IMR-90 (cell line): Measurements from ENCODE around the gene ARHGAP15. TPM values are rescaled to one million over a fixed set of nuclear protein-coding genes. Genes with fewer than 3 reads are reported as not detected.

Experiments used
- ATAC-seq: fragments of 200-7000 bp; cut with Tn5 transposase; 2 replicates; pipeline ENCODE4 v1.9.1; 2020; ENCODE audit warnings: low read depth, mild to moderate bottlenecking, moderate library complexity
- BruUV-seq: library from RNA; stranded (reverse); fragments of 400-500 nt; replicated peaks from 2 replicates; lab custom pipeline; 2021; lab: Mats Ljungman, UMichigan
- CTCF ChIA-PET: fragments of 300-600 bp; formaldehyde crosslinking; extraction: SDS; loops from one replicate; lab custom pipeline; 2021; ENCODE audit warnings: antibody characterized with exemption; lab: Yijun Ruan, JAX
- POLR2A ChIA-PET: fragments of 300-600 bp; sonication (Branson Sonifier 250); formaldehyde crosslinking; loops from one replicate; lab custom pipeline; 2022; ENCODE audit warnings: antibody characterized with exemption; ENCODE audit not compliant: unreplicated experiment; lab: Charles Lee
- DNase-seq: peaks from one replicate; pipeline ENCODE4 v3.0.0; 2013
- H2AFZ ChIP-seq: replicated peaks from 2 replicates; pipeline ENCODE3; 2013; ENCODE audit warnings: low read length, mild to moderate bottlenecking; ENCODE audit not compliant: poor library complexity
- H2AK5ac ChIP-seq: 2 replicates; pipeline ENCODE4 v1.6.1; 2013; ENCODE audit warnings: low read depth, low read length, inconsistent platforms
- H2AK9ac ChIP-seq: replicated peaks from 2 replicates; pipeline ENCODE3; 2013; ENCODE audit warnings: mild to moderate bottlenecking, low read depth, low read length, moderate library complexity; ENCODE audit not compliant: poor library complexity
- H2BK120ac ChIP-seq: 2 replicates; pipeline ENCODE4 v1.6.1; 2013; ENCODE audit warnings: low read depth, low read length, inconsistent platforms
- H2BK15ac ChIP-seq: 3 replicates; pipeline ENCODE4 v1.6.1; 2013; ENCODE audit warnings: low read depth, low read length, inconsistent platforms
- H2BK20ac ChIP-seq: 2 replicates; pipeline ENCODE4 v1.6.1; 2013; ENCODE audit warnings: low read depth, mild to moderate bottlenecking, inconsistent platforms, low read length, moderate library complexity
- H2BK5ac ChIP-seq: 2 replicates; pipeline ENCODE4 v1.6.1; 2013; ENCODE audit warnings: mild to moderate bottlenecking, low read depth, low read length, inconsistent platforms; ENCODE audit not compliant: poor library complexity, severe bottlenecking
- H3K14ac ChIP-seq: replicated peaks from 2 replicates; pipeline ENCODE4 v1.6.1; 2013; ENCODE audit warnings: low read depth, low read length, inconsistent platforms
- H3K18ac ChIP-seq: 2 replicates; pipeline ENCODE4 v1.6.1; 2013; ENCODE audit warnings: low read depth, low read length, control low read depth
- H3K23ac ChIP-seq: 2 replicates; pipeline ENCODE4 v1.6.1; 2013; ENCODE audit warnings: low read depth, low read length, inconsistent platforms
- H3K27ac ChIP-seq: 2 replicates; pipeline ENCODE4 v1.5.1; 2013; ENCODE audit warnings: mild to moderate bottlenecking, control low read depth, low read length; ENCODE audit not compliant: insufficient read depth
- H3K27me3 ChIP-seq: 2 replicates; pipeline ENCODE4 v1.6.1; 2013; ENCODE audit warnings: low read length; ENCODE audit not compliant: control insufficient read depth, insufficient read depth
- H3K36me3 ChIP-seq: 2 replicates; pipeline ENCODE4 v1.6.1; 2013; ENCODE audit warnings: low read length, mixed read lengths; ENCODE audit not compliant: control insufficient read depth, insufficient read depth
- H3K4ac ChIP-seq: 2 replicates; pipeline ENCODE4 v1.6.1; 2013; ENCODE audit warnings: low read depth, low read length, inconsistent platforms
- H3K4me1 ChIP-seq: 2 replicates; pipeline ENCODE4 v1.6.1; 2013; ENCODE audit warnings: low read length, mixed read lengths; ENCODE audit not compliant: control insufficient read depth, insufficient read depth
- H3K4me2 ChIP-seq: 2 replicates; pipeline ENCODE4 v1.6.1; 2013; ENCODE audit warnings: low read depth, mild to moderate bottlenecking, control low read depth, low read length, moderate library complexity
- H3K4me3 ChIP-seq: 2 replicates; pipeline ENCODE4 v1.5.1; 2013; ENCODE audit warnings: low read depth, mild to moderate bottlenecking, control low read depth, low read length, moderate library complexity; ENCODE audit not compliant: insufficient read depth
- H3K56ac ChIP-seq: 2 replicates; pipeline ENCODE4 v1.6.1; 2013; ENCODE audit warnings: low read length, inconsistent platforms; ENCODE audit not compliant: insufficient read depth; ENCODE audit errors: extremely low read depth
- H3K79me1 ChIP-seq, 2 experiments: 2 replicates each; pipeline ENCODE4 v1.6.1; 2013; ENCODE audit warnings: low read length in 2 of 2, inconsistent platforms in 1 of 2, low read depth in 1 of 2
- H3K9ac ChIP-seq: 2 replicates; pipeline ENCODE4 v1.6.1; 2013; ENCODE audit warnings: low read depth, low read length, control low read depth
- H3K9me1 ChIP-seq: 2 replicates; pipeline ENCODE4 v1.6.1; 2013; ENCODE audit warnings: low read length, inconsistent platforms; ENCODE audit not compliant: insufficient read depth
- H3K9me3 ChIP-seq: 2 replicates; pipeline ENCODE4 v1.6.1; 2013; ENCODE audit warnings: low read length; ENCODE audit not compliant: control insufficient read depth, insufficient read depth
- H4K20me1 ChIP-seq: 2 replicates; pipeline ENCODE4 v1.6.1; 2013; ENCODE audit warnings: low read length, inconsistent platforms; ENCODE audit not compliant: insufficient read depth
- H4K5ac ChIP-seq: 2 replicates; pipeline ENCODE4 v1.6.1; 2013; ENCODE audit warnings: mild to moderate bottlenecking, low read depth, low read length, control low read depth
- H4K8ac ChIP-seq, 2 experiments: 2 replicates each; pipeline ENCODE4 v1.6.1; 2013; ENCODE audit warnings: low read depth in 2 of 2, low read length in 2 of 2, control low read depth in 1 of 2, inconsistent platforms in 1 of 2
- H4K91ac ChIP-seq: 2 replicates; pipeline ENCODE4 v1.6.1; 2013; ENCODE audit warnings: low read depth, low read length, inconsistent platforms; ENCODE audit not compliant: insufficient read depth
- BHLHE40 ChIP-seq: fragments of 150-350 bp; IDR thresholded peaks from 2 replicates; pipeline ENCODE4 v1.6.1; 2016; ENCODE audit warnings: mild to moderate bottlenecking, low read depth, low read length
- CEBPB ChIP-seq: IDR thresholded peaks from 2 replicates; pipeline ENCODE4 v1.6.1; 2012; ENCODE audit warnings: low read depth, low read length, improper control_type of control experiment
- CHD1 ChIP-seq: IDR thresholded peaks from 2 replicates; pipeline ENCODE4 v1.6.1; 2012; ENCODE audit warnings: low read depth, low read length, improper control_type of control experiment
- CTCF ChIP-seq: conservative IDR thresholded peaks from 2 replicates; pipeline ENCODE4 v1.5.1; 2012; ENCODE audit warnings: mild to moderate bottlenecking, low read depth, low read length, improper control_type of control experiment
- FOS ChIP-seq: fragments of 150-350 bp; IDR thresholded peaks from 2 replicates; pipeline ENCODE4 v1.6.1; 2016; ENCODE audit warnings: low read depth, low read length
- MAFK ChIP-seq: IDR thresholded peaks from 2 replicates; pipeline ENCODE4 v1.6.1; 2012; ENCODE audit warnings: low read depth, low read length, improper control_type of control experiment
- MAZ ChIP-seq: IDR thresholded peaks from 2 replicates; pipeline ENCODE4 v1.6.1; 2012; ENCODE audit warnings: low read depth, mild to moderate bottlenecking, low read length, improper control_type of control experiment, moderate library complexity, borderline replicate concordance
- MXI1 ChIP-seq: IDR thresholded peaks from 2 replicates; pipeline ENCODE4 v1.6.1; 2012; ENCODE audit warnings: low read depth, mild to moderate bottlenecking, low read length, moderate library complexity, borderline replicate concordance
- NFE2L2 ChIP-seq: fragments of 150-350 bp; IDR thresholded peaks from 2 replicates; pipeline ENCODE4 v1.6.1; 2016; ENCODE audit warnings: low read depth, mild to moderate bottlenecking, low read length
- POLR2A ChIP-seq: IDR thresholded peaks from 2 replicates; pipeline ENCODE4 v1.6.1; 2012; ENCODE audit warnings: mild to moderate bottlenecking, low read depth, low read length
- RAD21 ChIP-seq: IDR thresholded peaks from 2 replicates; pipeline ENCODE4 v1.6.1; 2012; ENCODE audit warnings: low read length, improper control_type of control experiment
- RCOR1 ChIP-seq: IDR thresholded peaks from 2 replicates; pipeline ENCODE4 v1.6.1; 2012; ENCODE audit warnings: mild to moderate bottlenecking, low read length, improper control_type of control experiment; ENCODE audit not compliant: insufficient replicate concordance
- RFX5 ChIP-seq: IDR thresholded peaks from 2 replicates; pipeline ENCODE4 v1.8.0; 2012; ENCODE audit warnings: low read depth, mild to moderate bottlenecking, low read length, moderate library complexity
- SMC3 ChIP-seq: fragments of 150-350 bp; IDR thresholded peaks from 2 replicates; pipeline ENCODE4 v1.6.1; 2016; ENCODE audit warnings: low read depth, mild to moderate bottlenecking, antibody characterized with exemption, low read length, moderate library complexity
- WGBS, 2 experiments: methylation state at CpG; one replicate each; pipeline versions ENCODE4 v1.1.5 to v1.1.7; 2013; ENCODE audit warnings: missing lambda C conversion rate in 2 of 2; ENCODE audit not compliant: insufficient read length in 1 of 2; ENCODE audit errors: extremely low coverage in 2 of 2; 5-methylcytosine and 5-hydroxymethylcytosine counted together
- dilution Hi-C: fragments of 300-500 bp; cut with HindIII; formaldehyde crosslinking; loops from one replicate; pipeline ENCODE4 v1.14.3; 2018; ENCODE audit warnings: low sequenced_read_pairs; ENCODE audit not compliant: unreplicated experiment
- in situ Hi-C: fragments of 300-500 bp; cut with MboI; formaldehyde crosslinking; loops from 3 replicates; pipeline ENCODE4 v1.14.3; 2019; ENCODE audit warnings: low sequenced_read_pairs, inconsistent platforms, mixed read lengths
- intact Hi-C: fragments of 100-400 bp; cut with micrococcal nuclease; formaldehyde crosslinking; loops from 2 replicates; pipeline ENCODE4 v1.10.0; 2022
- polyA plus RNA-seq, 3 experiments: library from polyadenylated mRNA; depleted of rRNA; stranded (reverse); fragments of >200 nt; gene quantifications; 2 replicates each; pipeline ENCODE4 v1.2.3, GENCODE V29; 2012; ENCODE audit warnings: low replicate concordance in 1 of 3
- total RNA-seq: library from RNA; depleted of rRNA; stranded (reverse); fragments of >200 nt; gene quantifications from 2 replicates; pipeline ENCODE4 v1.2.3, GENCODE V29; 2012
- TF ChIP-seq, protein P1 (sequence below): fragments of 150-350 bp; IDR thresholded peaks from 2 replicates; pipeline ENCODE4 v1.6.1; 2017; ENCODE audit warnings: mild to moderate bottlenecking, antibody characterized with exemption, low read length, low read depth
- TF ChIP-seq, protein P2 (sequence below): fragments of 150-350 bp; IDR thresholded peaks from 2 replicates; pipeline ENCODE4 v1.6.1; 2016; ENCODE audit warnings: low read depth, mild to moderate bottlenecking, low read length, moderate library complexity, borderline replicate concordance

The ARHGAP15 gene
- total and polyA plus RNA-seq, 2 of the 4 experiments (the other 2 are of a cell fraction), result not detected

DNA sequence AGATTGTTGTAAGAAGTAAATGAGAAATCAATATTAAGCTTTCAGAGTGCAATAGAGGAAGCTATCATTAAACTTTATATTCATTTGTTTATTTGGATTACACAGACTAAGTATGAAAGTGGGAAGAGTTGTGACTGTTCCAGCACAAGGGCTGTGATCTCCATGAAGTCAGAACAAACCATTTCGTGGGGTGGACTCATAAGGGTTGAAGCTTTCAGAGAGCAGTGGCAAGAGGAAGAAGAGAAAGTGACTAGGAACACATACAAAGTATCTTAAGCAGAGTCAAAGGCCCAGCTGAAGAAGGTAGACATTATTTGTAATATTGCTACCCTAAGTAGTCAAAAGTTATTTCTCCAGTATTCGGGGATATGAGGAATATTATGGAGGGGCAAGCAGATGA lies 117.0 kb downstream of the ARHGAP15 start:
- BruUV-seq, result no TSS peak
- dilution Hi-C loops, result no loop called here
- POLR2A ChIA-PET, result no interaction called here

More for the DNA sequence above, 117.0 kb downstream of the ARHGAP15 start:
- no peak overlapping the region for H3K9ac ChIP-seq
- H4K91ac ChIP-seq, result no peak overlapping the region
- no peak overlapping the region for H3K27ac ChIP-seq
- ATAC-seq, result no peak
- no CpG with 5 or more reads among the region's 2 CpGs for WGBS, 2 experiments
- TF ChIP-seq MXI1 (no peak), NFE2L2 (no peak), POLR2A (no peak), RAD21 (no peak), BHLHE40 (no peak), RCOR1 (no peak), FOS (no peak), RFX5 (no peak), CHD1 (no peak), SMC3 (no peak), MAFK (no peak), CEBPB (no peak), MAZ (no peak), CTCF (no peak)
- TF ChIP-seq, protein P1, sequence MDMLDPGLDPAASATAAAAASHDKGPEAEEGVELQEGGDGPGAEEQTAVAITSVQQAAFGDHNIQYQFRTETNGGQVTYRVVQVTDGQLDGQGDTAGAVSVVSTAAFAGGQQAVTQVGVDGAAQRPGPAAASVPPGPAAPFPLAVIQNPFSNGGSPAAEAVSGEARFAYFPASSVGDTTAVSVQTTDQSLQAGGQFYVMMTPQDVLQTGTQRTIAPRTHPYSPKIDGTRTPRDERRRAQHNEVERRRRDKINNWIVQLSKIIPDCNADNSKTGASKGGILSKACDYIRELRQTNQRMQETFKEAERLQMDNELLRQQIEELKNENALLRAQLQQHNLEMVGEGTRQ, result no peak
- TF ChIP-seq, protein P2, sequence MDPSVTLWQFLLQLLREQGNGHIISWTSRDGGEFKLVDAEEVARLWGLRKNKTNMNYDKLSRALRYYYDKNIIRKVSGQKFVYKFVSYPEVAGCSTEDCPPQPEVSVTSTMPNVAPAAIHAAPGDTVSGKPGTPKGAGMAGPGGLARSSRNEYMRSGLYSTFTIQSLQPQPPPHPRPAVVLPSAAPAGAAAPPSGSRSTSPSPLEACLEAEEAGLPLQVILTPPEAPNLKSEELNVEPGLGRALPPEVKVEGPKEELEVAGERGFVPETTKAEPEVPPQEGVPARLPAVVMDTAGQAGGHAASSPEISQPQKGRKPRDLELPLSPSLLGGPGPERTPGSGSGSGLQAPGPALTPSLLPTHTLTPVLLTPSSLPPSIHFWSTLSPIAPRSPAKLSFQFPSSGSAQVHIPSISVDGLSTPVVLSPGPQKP, result no peak
- no peak overlapping the region for H2BK15ac ChIP-seq
- H3K4ac ChIP-seq, result no peak overlapping the region
- H3K27me3 ChIP-seq, result peaks cover 8% of the 10 kb centered on the region
- H2AFZ ChIP-seq, result no peak overlapping the region
- H2AK5ac ChIP-seq, result no peak overlapping the region
- H3K56ac ChIP-seq, result no peak overlapping the region
- no peaks in the 10 kb centered on the region for H3K36me3 ChIP-seq
- H2BK120ac ChIP-seq, result no peak overlapping the region
- intact Hi-C loops, result no loop called here
- H3K9me3 ChIP-seq, result no peaks in the 10 kb centered on the region
- CTCF ChIA-PET, result no interaction called here
- no peak overlapping the region for H2BK5ac ChIP-seq
- in situ Hi-C loops, result no loop called here
- no peak overlapping the region for H3K4me3 ChIP-seq
- H3K79me1 ChIP-seq, result no peaks in the 10 kb centered on the region
- H4K5ac ChIP-seq, result no peak overlapping the region
- no peak overlapping the region for H3K23ac ChIP-seq
- no peak overlapping the region for H3K4me2 ChIP-seq
- no peak overlapping the region for H2BK20ac ChIP-seq
- H2AK9ac ChIP-seq, result no peak overlapping the region
- H4K8ac ChIP-seq, result no peak overlapping the region
- H3K18ac ChIP-seq, result no peak overlapping the region
- H3K4me1 ChIP-seq, result no peaks in the 10 kb centered on the region
- no peak overlapping the region for H3K14ac ChIP-seq
- DNase-seq, result no peak
- H4K20me1 ChIP-seq, result no peaks in the 10 kb centered on the region
- H3K9me1 ChIP-seq, result no peaks in the 10 kb centered on the region
